Mesendoderm (in vitro differentiated cells): ENCODE results near the gene LMOD3.

Experiments used
- DNase-seq: peaks from one replicate; pipeline ENCODE4 v3.0.0; 2013
- H2AK5ac ChIP-seq: 2 replicates; pipeline ENCODE4 v1.6.1; 2013; ENCODE audit warnings: low read length, inconsistent platforms
- H2BK120ac ChIP-seq: 2 replicates; pipeline ENCODE4 v1.6.1; 2013; ENCODE audit warnings: low read depth, mild to moderate bottlenecking, low read length, moderate library complexity, mixed read lengths
- H2BK15ac ChIP-seq: replicated peaks from 2 replicates; pipeline ENCODE4 v1.6.1; 2013; ENCODE audit warnings: low read depth, mild to moderate bottlenecking, moderate library complexity
- H2BK5ac ChIP-seq: 2 replicates; pipeline ENCODE4 v1.6.1; 2013; ENCODE audit warnings: low read length, inconsistent platforms
- H3K18ac ChIP-seq: 2 replicates; pipeline ENCODE4 v1.6.1; 2013; ENCODE audit warnings: mild to moderate bottlenecking, low read length, mixed read lengths
- H3K23ac ChIP-seq: one replicate; pipeline ENCODE4 v1.6.1; 2013; ENCODE audit warnings: low read length
- H3K27ac ChIP-seq: 2 replicates; pipeline ENCODE4 v1.5.1; 2013; ENCODE audit warnings: low read depth, mild to moderate bottlenecking, inconsistent platforms, low read length, moderate library complexity
- H3K27me3 ChIP-seq: 2 replicates; pipeline ENCODE4 v1.6.1; 2013; ENCODE audit warnings: low read length, control low read depth, mild to moderate bottlenecking, inconsistent platforms; ENCODE audit not compliant: insufficient read depth, poor library complexity
- H3K36me3 ChIP-seq: 2 replicates; pipeline ENCODE4 v1.6.1; 2013; ENCODE audit warnings: low read length, inconsistent platforms; ENCODE audit not compliant: control insufficient read depth, insufficient read depth
- H3K4ac ChIP-seq: one replicate; pipeline ENCODE4 v1.6.1; 2013; ENCODE audit warnings: low read depth, mild to moderate bottlenecking, low read length, moderate library complexity
- H3K4me1 ChIP-seq: 2 replicates; pipeline ENCODE4 v1.6.1; 2013; ENCODE audit warnings: low read depth, low read length, inconsistent platforms; ENCODE audit not compliant: control insufficient read depth
- H3K4me2 ChIP-seq: 2 replicates; pipeline ENCODE4 v1.6.1; 2013; ENCODE audit warnings: low read length
- H3K4me3 ChIP-seq: 2 replicates; pipeline ENCODE4 v1.5.1; 2013; ENCODE audit warnings: mild to moderate bottlenecking, low read length
- H3K56ac ChIP-seq: one replicate; pipeline ENCODE4 v1.6.1; 2013; ENCODE audit warnings: low read length
- H3K79me1 ChIP-seq: 2 replicates; pipeline ENCODE4 v1.6.1; 2013; ENCODE audit warnings: low read length, inconsistent platforms
- H3K79me2 ChIP-seq: 2 replicates; pipeline ENCODE4 v1.6.1; 2013; ENCODE audit warnings: mild to moderate bottlenecking, low read length; ENCODE audit not compliant: control insufficient read depth, insufficient read depth
- H3K9ac ChIP-seq: 2 replicates; pipeline ENCODE4 v1.6.1; 2013; ENCODE audit warnings: low read length, inconsistent platforms
- H4K5ac ChIP-seq: one replicate; pipeline ENCODE4 v1.6.1; 2013; ENCODE audit warnings: low read length
- H4K8ac ChIP-seq: one replicate; pipeline ENCODE4 v1.6.1; 2013; ENCODE audit warnings: low read depth, mild to moderate bottlenecking, control low read depth, low read length, moderate library complexity
- WGBS: extraction: QIAGEN DNeasy Blood & Tissue Kit; methylation state at CpG from one replicate; pipeline ENCODE4 v1.1.7; 2013; ENCODE audit warnings: low lambda C conversion rate, missing lambda C conversion rate; ENCODE audit not compliant: insufficient coverage; ENCODE audit errors: extremely low coverage; 5-methylcytosine and 5-hydroxymethylcytosine counted together

The LMOD3 gene

DNA sequence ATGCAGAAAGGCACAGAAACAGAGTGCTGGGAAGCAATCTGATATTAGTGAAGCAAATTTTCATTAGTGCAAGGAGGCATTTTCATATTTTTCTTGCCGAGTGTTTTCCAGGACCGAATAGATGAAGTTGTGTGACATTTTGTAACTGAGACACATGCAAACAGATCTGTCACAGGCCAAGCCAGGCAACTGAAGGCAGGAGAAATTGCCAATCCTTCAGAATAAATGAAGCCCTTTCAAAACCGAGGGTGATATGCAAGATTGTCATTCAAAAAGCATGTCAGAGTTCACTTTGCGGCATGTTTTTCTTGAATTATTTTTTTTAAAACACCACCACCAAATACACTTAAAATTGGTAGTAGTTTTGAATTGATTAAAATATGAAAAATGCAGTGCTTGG lies 6.2 kb downstream of the LMOD3 start:
- Histone ChIP-seq H3K4me2 (no peak overlapping the region), H3K4me1 (no peaks in the 10 kb centered on the region), H3K36me3 (no peaks in the 10 kb centered on the region), H3K79me1 (no peaks in the 10 kb centered on the region), H2AK5ac (no peak overlapping the region), H3K4me3 (no peak overlapping the region), H3K4ac (no peak overlapping the region), H3K27me3 (no peaks in the 10 kb centered on the region), H3K18ac (no peak overlapping the region), H4K5ac (no peak overlapping the region), H3K27ac (no peak overlapping the region), H3K23ac (no peak overlapping the region), H4K8ac (no peak overlapping the region), H3K9ac (no peak overlapping the region), H3K79me2 (no peaks in the 10 kb centered on the region), H2BK120ac (no peak overlapping the region), H2BK5ac (no peak overlapping the region), H3K56ac (no peak overlapping the region), H2BK15ac (no peak overlapping the region)
- WGBS, result no CpG with 5 or more reads among the region's 4 CpGs
- DNase-seq, result no peak

DNA sequence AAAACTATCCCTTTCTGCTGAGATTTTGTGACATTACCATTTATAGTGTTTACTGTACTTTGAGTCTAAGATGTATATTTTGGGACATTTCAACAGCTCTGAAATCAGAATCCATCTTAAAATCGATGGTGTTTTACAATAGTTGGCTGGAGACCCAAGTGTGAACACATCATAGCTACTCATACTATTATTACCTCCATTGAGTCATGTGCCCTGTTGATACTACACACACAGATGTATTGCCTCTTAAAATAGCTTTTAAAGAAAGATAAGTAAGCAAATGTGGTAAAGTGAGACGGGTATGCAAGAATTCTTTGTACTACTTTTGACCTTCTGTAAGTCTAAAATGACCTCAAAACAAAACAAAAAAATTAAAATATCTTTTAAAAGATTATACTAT lies 6.7 kb downstream of the LMOD3 start:
- no peaks in the 10 kb centered on the region for H3K4me1 ChIP-seq

DNA sequence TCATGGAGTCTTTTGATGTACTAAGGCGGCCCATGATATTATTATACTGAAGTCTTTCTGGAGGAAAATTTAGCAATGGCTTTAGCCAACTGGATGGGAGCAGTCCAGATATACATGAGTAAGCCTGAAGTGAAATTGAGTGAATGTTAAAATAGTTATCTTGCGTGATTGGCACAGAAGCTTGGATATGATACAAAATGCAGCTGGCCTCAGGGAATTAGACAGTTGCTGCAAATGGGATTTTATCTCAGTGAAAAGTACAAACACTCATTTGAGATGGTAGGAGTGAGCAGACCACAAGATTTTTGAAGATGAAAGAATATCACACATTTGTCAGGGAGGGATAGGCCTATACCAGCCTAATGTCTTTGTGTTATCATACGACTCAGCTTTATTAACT lies 8.9 kb downstream of the LMOD3 start:
- no peak overlapping the region for H3K23ac ChIP-seq
- H3K27ac ChIP-seq, result no peak overlapping the region
- H2BK5ac ChIP-seq, result no peak overlapping the region
- no peak overlapping the region for H2BK15ac ChIP-seq
- no peak overlapping the region for H4K8ac ChIP-seq
- H3K79me2 ChIP-seq, result no peaks in the 10 kb centered on the region
- no peak overlapping the region for H3K4me3 ChIP-seq
- no peak overlapping the region for H2AK5ac ChIP-seq
- no peak overlapping the region for H3K56ac ChIP-seq
- H3K4me1 ChIP-seq, result no peaks in the 10 kb centered on the region
- no peak overlapping the region for H3K4me2 ChIP-seq
- no peak overlapping the region for H3K9ac ChIP-seq
- no peaks in the 10 kb centered on the region for H3K27me3 ChIP-seq
- no peak overlapping the region for H3K4ac ChIP-seq
- no peaks in the 10 kb centered on the region for H3K79me1 ChIP-seq
- H3K36me3 ChIP-seq, result no peaks in the 10 kb centered on the region
- DNase-seq, result no peak
- no peak overlapping the region for H3K18ac ChIP-seq
- no peak overlapping the region for H2BK120ac ChIP-seq
- no peak overlapping the region for H4K5ac ChIP-seq
- WGBS, result no CpG with 5 or more reads among the region's 3 CpGs

More for the DNA sequence above, 6.7 kb downstream of the LMOD3 start:
- Histone ChIP-seq H3K36me3 (no peaks in the 10 kb centered on the region), H3K27me3 (no peaks in the 10 kb centered on the region), H3K79me2 (no peaks in the 10 kb centered on the region), H3K4me2 (no peak overlapping the region), H2BK15ac (no peak overlapping the region), H2BK120ac (no peak overlapping the region), H3K56ac (no peak overlapping the region), H3K23ac (no peak overlapping the region), H2AK5ac (no peak overlapping the region), H3K4me3 (no peak overlapping the region), H3K18ac (no peak overlapping the region), H3K4ac (no peak overlapping the region), H3K9ac (no peak overlapping the region), H2BK5ac (no peak overlapping the region), H4K5ac (no peak overlapping the region), H4K8ac (no peak overlapping the region), H3K79me1 (no peaks in the 10 kb centered on the region), H3K27ac (no peak overlapping the region)
- DNase-seq, result no peak
- WGBS, result no CpG with 5 or more reads among the region's 2 CpGs

DNA sequence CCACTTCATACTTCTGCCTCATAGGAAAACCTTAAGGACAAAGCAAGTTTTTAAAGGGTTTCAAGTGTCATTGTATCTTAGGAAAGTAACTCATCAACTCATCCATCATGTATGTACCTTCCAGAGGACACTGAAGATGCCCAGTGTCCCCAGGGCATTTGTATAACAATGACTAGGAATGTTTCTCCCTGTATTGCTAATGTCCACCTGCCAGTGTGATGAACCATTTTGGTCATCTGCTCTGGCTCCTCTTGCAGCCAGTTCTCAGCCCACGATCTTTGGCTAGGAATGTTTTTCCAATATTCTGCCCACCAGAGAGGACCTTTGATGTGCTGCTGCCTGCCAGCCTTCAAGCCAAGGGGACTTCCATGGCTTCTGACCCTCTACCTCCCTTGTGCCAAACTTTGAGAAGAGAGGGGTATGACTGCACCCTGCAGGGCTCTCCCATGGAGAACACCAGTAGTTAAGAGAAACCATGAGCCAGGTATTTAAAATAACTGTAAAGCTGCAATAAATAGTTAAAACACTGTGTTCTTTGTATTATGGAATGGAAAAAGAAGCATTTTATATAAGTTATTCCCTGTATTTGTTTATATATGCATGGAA lies 11.4 kb downstream of the LMOD3 start:
- Histone ChIP-seq H2BK120ac (no peak overlapping the region), H3K4me3 (no peak overlapping the region), H3K79me2 (no peaks in the 10 kb centered on the region), H3K23ac (no peak overlapping the region), H3K4ac (no peak overlapping the region), H2AK5ac (no peak overlapping the region), H3K9ac (no peak overlapping the region), H2BK15ac (no peak overlapping the region), H3K27me3 (no peaks in the 10 kb centered on the region), H4K8ac (no peak overlapping the region), H4K5ac (no peak overlapping the region), H3K36me3 (no peaks in the 10 kb centered on the region), H3K79me1 (no peaks in the 10 kb centered on the region), H2BK5ac (no peak overlapping the region), H3K18ac (no peak overlapping the region), H3K27ac (no peak overlapping the region), H3K4me1 (no peaks in the 10 kb centered on the region), H3K4me2 (no peak overlapping the region), H3K56ac (no peak overlapping the region)
- no peak for DNase-seq
- WGBS, result no CpG with 5 or more reads among the region's 1 CpG

DNA sequence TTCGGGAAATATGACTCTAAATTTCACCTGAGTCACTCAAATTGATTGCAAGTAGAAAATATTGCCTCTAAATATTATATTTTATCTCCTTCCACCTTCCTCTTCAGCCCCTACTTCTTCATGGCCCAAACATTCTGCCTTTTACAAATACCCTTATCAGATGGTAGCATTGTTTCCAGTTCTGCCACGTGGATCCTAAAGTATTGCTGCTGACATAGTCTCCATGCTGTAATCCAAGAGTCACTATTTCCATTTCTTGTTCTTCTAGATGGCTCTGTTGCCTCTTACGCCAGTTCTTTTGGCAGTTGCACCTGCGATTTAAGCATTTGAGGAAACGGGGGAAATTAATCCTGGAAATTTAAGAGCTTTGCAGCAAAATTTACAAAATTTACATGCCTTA lies 13.6 kb downstream of the LMOD3 start:
- WGBS, result no CpG with 5 or more reads among the region's 5 CpGs
- H2AK5ac ChIP-seq, result no peak overlapping the region
- H3K56ac ChIP-seq, result no peak overlapping the region
- H3K27me3 ChIP-seq, result no peaks in the 10 kb centered on the region
- H2BK120ac ChIP-seq, result no peak overlapping the region
- no peaks in the 10 kb centered on the region for H3K79me1 ChIP-seq
- H3K4me1 ChIP-seq, result no peaks in the 10 kb centered on the region
- no peak overlapping the region for H2BK15ac ChIP-seq
- H3K9ac ChIP-seq, result no peak overlapping the region
- no peak overlapping the region for H4K8ac ChIP-seq
- H2BK5ac ChIP-seq, result no peak overlapping the region
- H3K18ac ChIP-seq, result no peak overlapping the region
- H3K4ac ChIP-seq, result no peak overlapping the region
- H3K27ac ChIP-seq, result no peak overlapping the region
- H3K36me3 ChIP-seq, result no peaks in the 10 kb centered on the region
- H4K5ac ChIP-seq, result no peak overlapping the region
- H3K79me2 ChIP-seq, result no peaks in the 10 kb centered on the region
- H3K4me2 ChIP-seq, result no peak overlapping the region
- H3K4me3 ChIP-seq, result no peak overlapping the region
- no peak for DNase-seq
- no peak overlapping the region for H3K23ac ChIP-seq

DNA sequence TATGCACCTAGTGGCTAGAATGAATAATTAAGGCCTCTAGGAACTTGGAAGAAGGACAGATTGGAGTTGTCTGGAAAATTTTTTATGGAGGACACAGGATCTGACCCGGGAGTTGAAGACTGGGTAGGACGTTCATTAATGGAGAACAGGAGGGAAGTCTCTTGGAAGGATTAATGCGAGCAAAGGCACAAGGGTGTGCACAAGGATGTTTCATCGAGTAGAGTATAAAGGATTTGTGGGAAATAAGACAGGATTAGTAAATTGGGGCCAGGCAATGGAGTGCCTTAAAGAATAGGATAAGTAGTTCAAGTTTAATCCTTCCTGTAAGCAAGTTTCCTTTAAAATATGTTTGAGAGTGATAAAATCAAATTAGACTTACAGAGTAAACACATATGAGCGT lies 14.6 kb downstream of the LMOD3 start:
- Histone ChIP-seq H3K27ac (no peak overlapping the region), H4K5ac (no peak overlapping the region), H3K4me3 (no peak overlapping the region), H2BK15ac (no peak overlapping the region), H3K36me3 (no peaks in the 10 kb centered on the region), H3K79me1 (no peaks in the 10 kb centered on the region), H3K18ac (no peak overlapping the region), H3K9ac (no peak overlapping the region), H2AK5ac (no peak overlapping the region), H2BK5ac (no peak overlapping the region), H3K4ac (no peak overlapping the region), H3K4me1 (no peaks in the 10 kb centered on the region), H3K4me2 (no peak overlapping the region), H3K56ac (no peak overlapping the region), H4K8ac (no peak overlapping the region), H2BK120ac (no peak overlapping the region), H3K27me3 (no peaks in the 10 kb centered on the region), H3K79me2 (no peaks in the 10 kb centered on the region), H3K23ac (no peak overlapping the region)
- no CpG with 5 or more reads among the region's 5 CpGs for WGBS
- no peak for DNase-seq
